DMS53 treated with DMSO at 0.1 percent for 48 hours (cell line): Measurements from ENCODE around the gene EXOC3.
"Not testable (repeated sequence)": the region's sequence is repeated elsewhere in the genome, so short reads cannot be mapped to it uniquely, and the experiment has no call there.

ENCODE experiments used
- DNase-seq: peaks from one replicate; lab custom pipeline; 2025; ENCODE audit not compliant: unreplicated experiment; lab: John Stamatoyannopoulos, UW

Gene EXOC3

DNA sequence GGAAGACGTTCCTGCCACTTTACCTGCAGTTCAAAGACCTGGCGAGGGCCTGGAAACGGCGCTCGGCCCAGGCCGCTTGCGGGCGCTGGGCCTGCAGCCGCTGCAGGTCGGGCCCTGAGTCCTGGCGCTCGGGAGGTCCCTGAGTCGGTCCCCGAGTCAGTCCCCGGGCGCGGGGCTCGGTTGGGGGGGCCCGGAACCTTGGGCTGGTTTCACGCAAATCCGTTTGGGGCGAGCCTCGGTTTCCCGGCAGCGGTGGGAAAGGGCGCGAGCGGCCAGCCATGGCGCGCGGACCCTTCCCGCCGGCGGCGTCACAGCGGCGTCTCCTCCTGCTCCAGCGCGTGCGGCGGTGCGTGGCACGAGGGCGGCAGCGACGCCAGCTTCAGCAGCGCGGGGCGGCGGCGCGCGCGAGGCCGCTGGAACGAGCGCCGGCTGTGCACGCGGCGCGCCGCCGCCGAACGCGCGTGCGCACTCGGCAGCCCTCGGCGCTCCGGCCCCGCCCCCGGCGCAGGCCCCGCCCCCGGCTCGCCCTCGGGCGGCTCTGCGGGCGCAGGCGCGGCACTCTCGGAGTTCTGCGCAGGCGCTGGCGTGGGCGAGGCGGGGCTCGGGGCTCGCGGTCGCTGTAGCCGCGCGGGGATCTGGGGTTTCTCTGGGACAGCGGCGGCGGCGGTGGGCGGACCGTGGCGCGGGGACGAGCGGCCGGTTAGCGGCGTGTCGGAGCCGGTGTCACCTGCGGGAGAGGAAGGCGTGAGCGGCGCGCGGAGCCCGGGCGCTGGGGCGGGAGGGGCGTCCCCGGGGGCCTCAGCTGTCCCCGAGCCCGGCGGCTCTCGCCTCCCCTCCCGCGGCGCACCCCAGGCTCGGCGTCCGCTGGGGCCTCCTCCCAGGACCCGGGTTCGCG lies 29.9 kb downstream of the EXOC3 start:
- peak; percentile 75 for DNase-seq

DNA sequence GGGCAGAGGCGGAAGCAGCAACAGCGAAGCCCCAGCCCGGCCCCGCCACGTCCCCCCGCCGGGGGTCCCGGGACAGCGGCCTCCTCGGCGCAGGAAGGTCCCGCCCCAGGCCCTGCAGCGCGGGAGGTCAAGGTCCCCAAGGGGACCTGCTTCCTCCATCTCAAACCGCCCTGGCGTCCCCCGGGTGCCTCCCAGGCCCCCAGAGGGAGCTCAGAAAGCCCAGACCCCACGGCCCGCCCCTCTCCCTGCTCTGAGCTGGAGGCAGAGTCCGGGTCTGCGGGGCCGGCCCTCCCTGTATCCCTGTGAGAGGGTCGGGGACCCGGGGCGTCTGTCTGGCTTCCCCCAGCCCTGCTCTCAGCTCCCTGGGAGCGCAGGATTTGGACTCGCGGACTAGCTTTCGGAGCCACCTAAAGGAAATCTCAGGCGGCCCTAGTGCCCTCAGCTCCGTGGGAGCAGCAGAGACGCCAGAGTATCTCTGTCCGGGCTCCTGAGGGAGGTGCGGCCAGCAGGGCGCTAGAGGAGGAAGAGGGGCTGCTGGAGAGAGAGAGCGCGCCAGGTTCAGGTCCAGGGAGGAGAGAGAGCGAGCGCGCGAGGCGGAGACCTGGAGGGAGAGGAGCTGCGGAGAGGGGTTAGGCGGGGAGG lies 30.7 kb downstream of the EXOC3 start:
- peak; percentile 30 for DNase-seq

DNA sequence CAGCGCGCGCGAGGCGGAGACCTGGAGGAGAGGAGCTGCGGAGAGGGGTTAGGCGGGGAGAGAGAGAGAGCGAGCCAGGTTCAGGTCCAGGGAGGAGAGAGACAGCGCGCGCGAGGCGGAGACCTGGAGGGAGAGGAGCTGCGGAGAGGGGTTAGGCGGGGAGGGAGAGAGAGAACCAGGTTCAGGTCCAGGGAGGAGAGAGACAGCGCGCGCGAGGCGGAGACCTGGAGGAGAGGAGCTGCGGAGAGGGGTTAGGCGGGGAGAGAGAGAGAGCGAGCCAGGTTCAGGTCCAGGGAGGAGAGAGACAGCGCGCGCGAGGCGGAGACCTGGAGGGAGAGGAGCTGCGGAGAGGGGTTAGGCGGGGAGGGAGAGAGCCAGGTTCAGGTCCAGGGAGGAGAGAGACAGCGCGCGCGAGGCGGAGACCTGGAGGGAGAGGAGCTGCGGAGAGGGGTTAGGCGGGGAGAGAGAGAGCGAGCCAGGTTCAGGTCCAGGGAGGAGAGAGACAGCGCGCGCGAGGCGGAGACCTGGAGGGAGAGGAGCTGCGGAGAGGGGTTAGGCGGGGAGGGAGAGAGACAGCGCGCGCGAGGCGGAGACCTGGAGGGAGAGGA lies 31.4 kb downstream of the EXOC3 start:
- not testable (repeated sequence) for DNase-seq

DNA sequence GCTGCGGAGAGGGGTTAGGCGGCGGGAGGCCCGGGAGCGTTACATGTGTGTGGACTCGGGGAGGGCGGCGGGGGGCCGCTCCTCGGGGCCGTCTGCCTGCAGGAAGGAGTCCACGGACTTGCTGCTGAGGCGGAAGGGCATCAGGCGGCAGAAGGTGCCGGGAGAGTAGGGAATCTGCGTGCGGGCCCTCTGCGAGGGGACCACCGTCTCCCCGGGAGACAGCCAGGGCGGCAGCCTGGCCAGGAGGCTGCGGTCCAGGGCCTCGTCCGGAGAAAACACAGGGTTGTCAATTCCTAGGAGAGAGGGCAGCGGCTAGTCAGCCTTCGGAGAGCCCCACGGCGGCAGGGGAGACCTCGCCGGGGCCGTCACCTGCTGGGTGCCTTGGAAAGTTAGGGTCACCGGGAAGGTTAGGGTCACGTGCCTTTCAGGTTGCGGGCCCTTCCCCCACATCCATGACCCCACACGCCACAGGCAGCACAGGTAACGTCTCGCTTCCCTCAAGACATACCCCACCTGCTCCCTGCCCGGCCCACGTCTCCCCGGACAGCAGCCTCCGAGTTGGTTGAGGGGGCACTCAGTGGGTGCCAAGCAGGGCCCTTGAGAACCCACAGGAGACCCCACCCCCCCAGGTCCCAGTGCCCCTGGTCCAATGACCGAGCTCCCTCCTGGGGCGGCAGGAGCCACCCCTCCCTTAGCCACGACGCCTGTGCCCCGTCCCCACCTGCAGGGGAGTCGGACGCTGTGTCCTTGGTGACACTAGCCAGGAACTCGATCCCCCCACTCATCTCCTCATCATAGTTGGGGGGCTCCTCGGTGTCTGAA lies 32.1 kb downstream of the EXOC3 start:
- no peak for DNase-seq

DNA sequence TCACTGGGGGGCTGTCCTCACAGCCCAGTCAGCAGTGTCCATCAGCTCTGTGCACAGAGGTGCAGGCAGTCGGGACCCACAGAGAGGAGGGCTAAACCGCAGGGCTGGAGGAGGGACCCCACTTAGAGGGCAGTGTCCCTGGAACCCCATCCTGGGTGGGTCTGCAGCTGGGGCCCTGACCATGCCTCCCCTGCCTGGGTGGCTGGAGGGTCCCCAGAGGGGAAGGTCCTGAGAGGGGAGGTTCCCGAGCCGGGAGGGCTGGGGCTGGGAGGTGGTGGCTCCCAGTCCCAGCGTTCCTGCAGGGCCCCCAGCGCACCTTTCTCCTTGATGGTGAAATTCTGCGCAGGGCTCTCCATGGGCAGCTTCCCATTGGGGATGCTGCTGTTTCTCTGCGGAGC lies 32.7 kb downstream of the EXOC3 start:
- no peak for DNase-seq

DNA sequence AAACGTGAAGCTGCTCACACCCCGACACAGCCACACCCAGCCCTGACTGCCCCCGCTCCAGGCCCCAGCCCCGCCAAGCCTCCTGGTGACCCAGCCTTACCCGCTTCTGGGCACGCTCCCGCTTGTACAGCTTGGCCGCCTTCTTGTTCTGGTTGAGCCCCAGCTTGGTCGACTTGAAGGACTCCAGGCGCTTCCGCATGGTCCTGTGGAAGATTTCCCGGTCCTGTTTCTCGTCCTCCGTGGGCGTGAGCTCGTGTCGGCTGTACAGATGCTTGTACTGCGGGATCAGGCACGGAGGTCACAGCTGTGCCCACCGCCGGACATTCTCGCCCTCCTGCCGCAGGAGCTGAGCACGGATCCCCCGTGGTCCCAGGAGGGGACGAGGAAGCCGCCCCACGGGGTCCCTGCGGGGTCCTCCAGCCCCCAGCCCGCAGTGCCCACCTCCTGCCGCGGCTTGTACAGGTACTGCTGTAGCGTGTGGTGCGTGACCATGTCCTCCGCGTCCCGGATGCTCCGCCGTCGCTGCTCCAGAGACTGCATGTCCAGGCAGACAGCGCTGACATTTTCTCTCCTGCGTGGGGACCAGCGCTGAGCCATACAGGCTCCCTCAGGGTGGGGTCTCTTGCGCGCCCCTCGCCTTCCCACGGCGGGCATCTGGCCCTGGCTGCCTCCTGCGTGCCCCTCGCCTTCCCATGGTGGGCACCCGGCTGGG lies 33.3 kb downstream of the EXOC3 start:
- no peak for DNase-seq

DNA sequence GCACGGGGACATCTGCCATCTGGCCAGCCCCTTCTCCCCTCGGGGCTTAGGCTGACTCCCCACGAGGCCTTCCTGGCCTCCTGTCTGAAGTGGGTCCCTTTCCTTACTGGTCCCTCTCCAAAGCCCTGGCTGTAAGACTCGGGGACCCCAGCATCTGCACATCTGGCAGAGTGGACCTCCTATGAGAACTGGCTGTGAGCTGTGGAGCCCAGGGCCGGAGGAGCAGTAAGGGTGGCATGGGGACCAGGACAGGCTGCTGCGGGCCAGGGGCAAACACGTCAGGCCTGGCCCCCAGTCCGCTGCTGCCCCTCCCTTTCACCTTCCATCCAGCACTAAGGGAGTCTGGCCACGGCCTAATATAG lies 33.8 kb downstream of the EXOC3 start:
- no peak for DNase-seq

DNA sequence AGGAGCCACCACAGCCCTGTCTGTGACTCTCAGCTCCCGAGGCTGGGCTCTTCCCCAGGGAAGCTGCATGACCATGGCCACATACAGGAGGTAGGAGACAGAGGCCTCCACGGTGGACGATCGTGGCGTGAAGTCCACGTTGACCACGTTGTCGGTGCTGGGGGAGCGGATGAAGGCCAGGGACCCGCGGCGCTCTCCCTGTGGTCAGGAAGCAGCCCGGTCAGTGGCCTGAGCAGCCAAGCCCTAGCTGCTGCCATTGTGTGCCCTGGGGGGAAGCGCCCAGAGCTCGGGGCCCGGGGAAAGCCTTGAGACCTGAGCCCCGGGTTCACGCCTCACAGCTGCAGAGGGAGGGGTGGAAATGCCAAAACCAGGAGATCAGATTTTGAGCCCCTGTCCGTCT lies 34.3 kb downstream of the EXOC3 start:
- DNase-seq, result no peak

DNA sequence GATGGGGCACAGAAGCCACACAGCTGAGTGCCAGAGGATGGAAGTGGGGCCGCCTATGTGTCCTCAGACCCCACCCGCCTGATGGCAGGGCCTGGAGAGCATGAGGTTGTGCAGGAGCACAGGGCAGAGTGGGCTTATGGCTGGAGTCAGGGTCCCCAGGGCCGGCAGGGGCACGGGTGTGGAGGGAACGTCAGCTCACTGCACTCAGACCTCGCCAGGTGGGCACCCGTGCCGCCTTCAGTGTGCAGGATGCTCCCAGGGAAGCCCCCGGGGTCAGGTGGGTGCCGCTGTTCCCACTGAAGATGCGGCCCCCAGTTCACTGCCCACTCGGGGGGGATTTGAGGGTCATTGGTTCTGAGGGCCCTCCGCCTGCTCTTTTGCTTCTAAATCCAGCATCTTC lies 34.9 kb downstream of the EXOC3 start:
- DNase-seq, result no peak

DNA sequence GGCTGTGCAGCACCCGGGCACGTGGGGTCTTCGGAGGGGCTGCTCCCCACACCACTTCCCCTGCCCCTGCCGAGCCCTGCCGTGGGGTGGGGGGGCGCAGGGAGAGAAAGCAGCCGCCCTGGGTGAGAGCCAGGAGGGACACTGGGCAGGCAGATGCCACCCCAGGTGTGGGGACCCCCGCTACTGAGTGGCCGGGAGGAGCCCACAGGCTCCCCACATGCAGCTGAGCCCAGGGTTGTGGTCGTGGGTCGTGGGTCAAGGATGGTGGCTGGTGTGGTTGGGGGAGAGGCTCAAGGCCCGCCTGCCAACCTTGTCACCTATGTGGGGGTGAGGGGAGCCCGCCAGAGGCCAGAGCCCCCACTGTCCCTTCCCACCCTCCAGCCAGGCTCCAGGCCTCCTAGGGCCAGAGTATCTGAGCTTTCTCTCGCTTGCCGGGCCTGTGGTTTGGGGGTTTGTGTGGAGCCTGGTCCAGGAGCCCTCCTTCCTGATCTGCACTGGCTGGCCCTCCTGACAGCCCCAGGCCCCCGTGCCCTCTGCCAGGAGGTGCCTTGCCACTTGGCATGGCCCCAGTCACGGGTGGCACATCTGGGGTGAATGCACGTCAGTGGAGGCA lies 35.5 kb downstream of the EXOC3 start:
- no peak for DNase-seq

DNA sequence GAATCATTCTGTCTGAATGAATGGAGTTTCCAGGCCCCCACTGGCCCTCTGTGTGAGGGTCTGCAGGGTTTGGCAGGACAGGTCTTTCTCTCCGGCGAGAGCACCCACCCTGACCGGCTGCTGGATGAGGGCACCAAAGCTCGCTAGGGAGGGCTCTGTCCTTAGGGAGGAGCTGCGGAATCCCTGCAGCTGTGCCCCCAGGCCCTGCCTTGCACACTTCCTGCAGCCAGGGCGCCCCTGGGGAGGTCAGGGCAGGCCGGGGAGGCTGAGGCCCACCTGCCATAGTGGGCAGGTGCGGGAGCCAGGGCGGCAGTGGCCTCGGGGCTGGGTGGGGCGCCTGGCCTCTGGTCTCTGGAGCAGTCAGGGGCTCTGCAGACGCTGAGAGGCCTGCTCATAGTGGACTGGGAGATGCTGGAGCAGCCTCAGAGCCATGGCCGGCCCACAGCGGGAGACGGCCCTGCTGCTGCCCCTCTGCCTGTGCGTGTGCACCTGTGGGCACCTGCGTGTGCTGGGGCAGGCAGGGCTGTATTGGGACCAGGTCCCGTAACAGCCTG lies 36.1 kb downstream of the EXOC3 start:
- no peak for DNase-seq

DNA sequence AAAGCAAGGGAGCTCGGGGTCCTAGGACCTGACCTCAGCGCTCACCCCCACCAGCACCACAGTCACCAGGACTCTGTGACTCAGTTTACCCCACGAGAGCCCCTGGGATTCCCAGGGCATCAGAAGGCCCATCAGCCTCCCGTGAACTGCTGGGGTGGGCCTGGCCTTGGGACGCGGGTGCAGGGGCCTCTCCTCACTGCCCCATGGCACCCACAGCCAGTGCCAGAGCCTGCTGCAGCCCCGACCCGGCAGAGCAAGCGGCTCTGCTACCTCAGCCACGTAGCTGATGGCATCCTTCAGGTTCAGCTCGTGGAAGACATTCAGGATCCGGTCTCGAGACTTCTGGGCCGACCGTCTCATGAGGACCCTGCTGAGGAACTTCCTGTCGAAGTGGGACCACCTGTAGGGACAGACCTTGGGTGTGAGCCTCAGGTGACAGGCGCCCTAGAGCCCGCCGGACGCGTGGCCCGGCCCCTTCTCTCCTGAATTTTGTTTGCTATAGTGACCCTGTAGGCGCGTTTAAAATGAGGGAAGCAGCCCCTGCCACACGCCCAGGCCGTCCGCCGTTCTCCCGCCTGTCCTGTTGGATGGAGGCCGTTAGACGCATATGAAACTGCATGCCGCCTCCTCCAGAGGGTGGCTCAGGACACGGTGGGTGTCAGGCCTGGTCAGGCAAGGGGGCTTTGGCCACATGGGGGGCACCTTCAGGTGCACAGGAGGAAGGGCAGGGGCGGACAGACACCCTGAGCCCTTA lies 36.8 kb downstream of the EXOC3 start:
- DNase-seq, result no peak

DNA sequence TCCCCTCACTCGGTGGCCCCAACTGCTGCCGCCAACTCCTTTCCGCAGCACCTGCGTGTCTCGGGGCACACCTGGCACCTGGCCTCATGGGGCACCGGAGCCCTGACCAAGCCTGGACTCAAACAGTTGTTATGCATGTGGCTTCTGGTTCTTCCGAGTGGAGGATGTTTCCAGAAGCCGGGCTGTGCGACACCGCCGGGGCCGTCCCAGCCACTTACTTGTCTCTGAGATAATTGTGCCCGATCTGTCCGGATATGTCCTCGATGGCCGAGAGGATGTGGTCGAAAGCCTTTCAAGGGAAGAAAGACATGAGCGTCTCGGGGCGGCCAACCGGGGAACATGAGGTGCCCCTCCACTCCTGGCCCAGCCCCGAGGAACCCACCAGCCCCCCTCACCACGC lies 38.4 kb downstream of the EXOC3 start:
- DNase-seq, result no peak

DNA sequence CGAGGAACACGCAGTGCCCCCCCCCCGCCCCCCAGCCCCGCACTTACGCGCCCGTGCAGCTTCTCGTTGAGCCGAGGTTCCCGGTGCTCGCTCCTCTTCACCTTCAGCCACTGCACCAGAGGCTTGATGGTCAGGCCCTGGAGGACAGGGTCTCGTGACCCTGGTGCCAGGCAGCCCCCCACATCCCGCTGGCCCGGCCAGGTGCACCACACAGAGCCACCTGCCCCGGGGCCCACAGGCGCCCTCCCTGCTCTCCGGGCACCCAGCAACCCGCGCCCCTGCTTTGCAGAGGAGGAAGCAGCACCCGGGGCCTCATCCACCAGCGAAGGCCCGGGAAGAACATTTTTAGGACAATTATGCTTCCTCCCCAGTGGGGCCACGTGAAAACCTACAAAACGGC lies 39.0 kb downstream of the EXOC3 start:
- DNase-seq, result no peak

DNA sequence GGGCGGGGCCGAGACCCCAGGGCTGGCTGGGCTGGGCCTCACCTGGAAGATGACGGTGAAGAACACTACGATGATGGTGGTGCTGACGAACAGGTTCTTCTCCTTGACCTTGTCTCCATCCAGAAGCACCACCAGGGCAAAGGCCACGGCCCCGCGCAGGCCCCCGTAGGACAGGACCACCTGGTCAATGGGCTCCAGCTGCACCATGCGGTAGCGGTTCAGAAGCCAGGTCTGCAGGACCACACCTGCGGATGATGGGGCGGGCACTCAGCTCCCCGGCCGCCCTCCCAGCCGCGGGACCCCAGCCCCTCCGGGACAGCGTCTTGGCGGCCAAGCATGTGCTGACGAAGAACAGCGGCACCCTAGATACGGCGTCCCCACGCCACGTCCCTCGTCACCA lies 39.5 kb downstream of the EXOC3 start:
- no peak for DNase-seq

DNA sequence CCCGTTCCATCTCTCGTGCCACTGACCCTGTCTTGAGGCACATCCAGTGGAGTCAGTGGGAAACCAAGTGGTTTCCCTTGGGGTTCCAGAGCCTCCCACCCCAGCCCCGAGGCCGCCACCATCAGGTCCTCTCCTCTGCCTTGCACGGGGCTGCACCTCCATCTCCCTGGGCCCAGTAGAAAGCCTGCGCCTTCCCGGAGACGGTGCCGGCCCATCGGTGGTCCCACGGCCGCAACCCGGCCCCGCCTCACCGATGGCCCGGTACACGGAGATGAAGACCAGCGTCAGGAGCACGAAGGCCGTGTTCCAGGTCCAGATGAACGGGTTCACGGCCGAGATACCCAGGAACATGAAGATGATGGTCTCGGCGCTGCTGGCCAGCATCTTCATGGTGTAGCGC lies 40.0 kb downstream of the EXOC3 start:
- no peak for DNase-seq

DNA sequence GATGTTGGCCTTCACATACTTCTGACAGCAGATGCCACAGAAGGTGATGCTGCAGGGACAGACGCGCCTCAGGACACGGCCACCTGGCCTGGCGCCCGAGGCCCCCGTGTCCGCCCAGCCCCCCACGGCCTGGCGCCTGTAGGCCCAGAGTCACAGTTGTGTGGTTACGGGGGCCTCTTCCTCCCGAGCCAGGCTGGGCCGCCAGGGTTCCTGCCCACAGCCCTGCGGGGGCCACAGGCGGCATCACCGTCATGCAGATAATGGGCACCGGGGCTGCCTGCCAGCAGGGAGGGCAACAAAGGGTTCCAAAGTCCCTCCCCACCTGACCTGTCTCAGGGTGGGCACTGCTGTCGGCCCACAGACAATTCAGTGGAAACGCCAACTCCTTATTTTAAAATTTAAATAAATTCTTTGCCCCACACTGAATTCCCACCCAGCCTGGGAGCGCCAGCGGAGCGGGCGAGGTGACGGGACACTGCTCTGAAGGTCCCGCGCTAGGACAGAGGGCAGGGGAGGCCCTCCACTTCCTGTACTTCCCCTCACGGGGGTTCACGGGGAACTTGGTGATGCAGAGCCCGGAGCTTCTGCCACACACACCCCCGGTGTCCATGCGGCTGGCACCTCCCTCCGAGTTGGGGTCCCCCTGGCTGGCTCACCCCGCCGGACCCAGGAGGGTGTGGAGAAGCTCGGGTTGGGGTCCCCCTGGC lies 40.6 kb downstream of the EXOC3 start:
- DNase-seq, result no peak

DNA sequence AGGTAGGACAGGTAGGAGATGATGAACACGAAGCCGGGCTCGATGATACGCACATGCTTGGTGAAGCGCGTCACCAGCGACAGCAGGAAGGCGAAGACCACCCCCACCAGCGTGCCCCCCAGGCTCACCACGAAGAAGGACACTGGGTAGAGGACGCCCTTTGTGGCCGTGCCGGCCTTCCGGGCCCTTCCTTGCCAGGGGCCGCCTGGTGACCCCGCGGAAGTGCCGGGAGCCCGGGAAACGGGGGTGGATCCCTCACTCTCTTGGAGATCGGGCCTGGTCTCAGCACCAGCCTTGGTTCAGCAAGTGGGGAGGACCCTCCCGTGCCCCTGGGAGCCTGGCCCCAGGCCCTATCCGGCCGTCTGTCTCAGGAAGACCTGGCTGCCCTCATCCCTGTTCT lies 41.6 kb downstream of the EXOC3 start:
- DNase-seq, result no peak
